Measurements from ENCODE around the gene MRPL34. TPM values are rescaled to one million over a fixed set of nuclear protein-coding genes. Genes with fewer than 3 reads are reported as not detected.

Gene MRPL34
- total RNA-seq, 1 experiment from 2014 or later, result 65.8 TPM

- Mint-ChIP-seq H3K9me3 (ENCODE audit: unreplicated experiment) (no peaks in the 10 kb centered on the region), H3K27me3 (ENCODE audit: insufficient read depth, unreplicated experiment) (no peaks in the 10 kb centered on the region), H3K4me3 (ENCODE audit: unreplicated experiment) (no peak overlapping the region), H3K27ac (ENCODE audit: low read depth, unreplicated experiment) (no peak overlapping the region), H3K36me3 (ENCODE audit: insufficient read depth, unreplicated experiment) (no peaks in the 10 kb centered on the region), H3K4me1 (ENCODE audit: insufficient read depth, unreplicated experiment) (no peaks in the 10 kb centered on the region)
- BruUV-seq (replicated peaks), result no TSS peak
- intact Hi-C loops (cut with micrococcal nuclease), result no loop called here
- ChIA-PET CTCF (interaction anchor here (0.6 to 5.6 kb wide), 5 partner anchors 26 to 506 kb away, joined by 3 to 44 read pairs (median 4); no protein-coding TSS in a partner anchor), POLR2A (no interaction called here)
- no peak for TF ChIP-seq CTCF (IDR thresholded peaks at IDR 0.05; ENCODE audit: unreplicated experiment)
- DNase-seq (ENCODE audit: unreplicated experiment), result no peak
These were observed 20.1 kb upstream of the MRPL34 start for GRCh38 chr19:17285415-17286135.

GRCh38 chr19:17286263-17286662, 19.4 kb upstream of the MRPL34 start:
- intact Hi-C loops (cut with micrococcal nuclease), result no loop called here
- POLR2A ChIA-PET, result interaction anchor here (0.8 kb wide), 1 partner anchor 20 kb away, joined by 3 read pairs; no protein-coding TSS in a partner anchor
- no peaks in the 10 kb centered on the region for H3K27me3 Mint-ChIP-seq (ENCODE audit: insufficient read depth, unreplicated experiment)
- H3K9me3 Mint-ChIP-seq (ENCODE audit: unreplicated experiment), result no peaks in the 10 kb centered on the region
- H3K4me3 Mint-ChIP-seq (ENCODE audit: unreplicated experiment), result no peak overlapping the region
- no peak overlapping the region for H3K27ac Mint-ChIP-seq (ENCODE audit: low read depth, unreplicated experiment)
- DNase-seq (ENCODE audit: unreplicated experiment), result no peak
- H3K4me1 Mint-ChIP-seq (ENCODE audit: insufficient read depth, unreplicated experiment), result no peaks in the 10 kb centered on the region
- H3K36me3 Mint-ChIP-seq (ENCODE audit: insufficient read depth, unreplicated experiment), result no peaks in the 10 kb centered on the region
- no peak for TF ChIP-seq CTCF (IDR thresholded peaks at IDR 0.05; ENCODE audit: unreplicated experiment)
- CTCF ChIA-PET, result interaction anchor here (0.6 to 1.2 kb wide), 3 partner anchors 45 to 505 kb away, joined by 3 to 4 read pairs (median 3); no protein-coding TSS in a partner anchor
- no TSS peak for BruUV-seq (replicated peaks)

GRCh38 chr19:17286752-17287151, 18.9 kb upstream of the MRPL34 start:
- Mint-ChIP-seq H3K27me3 (ENCODE audit: insufficient read depth, unreplicated experiment) (no peaks in the 10 kb centered on the region), H3K27ac (ENCODE audit: low read depth, unreplicated experiment) (no peak overlapping the region), H3K9me3 (ENCODE audit: unreplicated experiment) (no peaks in the 10 kb centered on the region), H3K4me1 (ENCODE audit: insufficient read depth, unreplicated experiment) (no peaks in the 10 kb centered on the region), H3K4me3 (ENCODE audit: unreplicated experiment) (no peak overlapping the region), H3K36me3 (ENCODE audit: insufficient read depth, unreplicated experiment) (no peaks in the 10 kb centered on the region)
- ChIA-PET CTCF (interaction anchor here (1.2 kb wide), 1 partner anchor 72 kb away, joined by 4 read pairs; no protein-coding TSS in a partner anchor), POLR2A (interaction anchor here (0.8 kb wide), 1 partner anchor 20 kb away, joined by 3 read pairs; no protein-coding TSS in a partner anchor)
- TF ChIP-seq CTCF (IDR thresholded peaks at IDR 0.05; ENCODE audit: unreplicated experiment), result no peak
- intact Hi-C loops (cut with micrococcal nuclease), result no loop called here
- DNase-seq (ENCODE audit: unreplicated experiment), result no peak
- no TSS peak for BruUV-seq (replicated peaks)

GRCh38 chr19:17289489-17289888, 16.2 kb upstream of the MRPL34 start:
- no peak overlapping the region for H3K27ac Mint-ChIP-seq (ENCODE audit: low read depth, unreplicated experiment)
- POLR2A ChIA-PET, result interaction anchor here (0.7 kb wide), 1 partner anchor 182 kb away, joined by 3 read pairs; no protein-coding TSS in a partner anchor
- no peak for TF ChIP-seq CTCF (IDR thresholded peaks at IDR 0.05; ENCODE audit: unreplicated experiment)
- H3K4me1 Mint-ChIP-seq (ENCODE audit: insufficient read depth, unreplicated experiment), result no peaks in the 10 kb centered on the region
- no peaks in the 10 kb centered on the region for H3K27me3 Mint-ChIP-seq (ENCODE audit: insufficient read depth, unreplicated experiment)
- H3K9me3 Mint-ChIP-seq (ENCODE audit: unreplicated experiment), result no peaks in the 10 kb centered on the region
- CTCF ChIA-PET, result interaction anchor here (0.6 to 1.3 kb wide), 2 partner anchors 16 to 22 kb away, joined by 5 read pairs; partner anchors contain the start of genes BABAM1 and MRPL34
- DNase-seq (ENCODE audit: unreplicated experiment), result no peak
- intact Hi-C loops (cut with micrococcal nuclease), result no loop called here
- no peaks in the 10 kb centered on the region for H3K36me3 Mint-ChIP-seq (ENCODE audit: insufficient read depth, unreplicated experiment)
- BruUV-seq (replicated peaks), result no TSS peak
- no peak overlapping the region for H3K4me3 Mint-ChIP-seq (ENCODE audit: unreplicated experiment)
